Vagina (tissue), 2 donors: ENCODE data around the gene GUCY2F.

Experiments used
- POLR2A ChIP-seq, 2 donors: fragments of 450-650 bp; IDR thresholded peaks; one replicate each; pipeline ENCODE4 v1.6.1; 2017; ENCODE audit warnings: antibody characterized with exemption in 2 of 2, mild to moderate bottlenecking in 2 of 2, moderate library complexity in 2 of 2
- POLR2AphosphoS5 ChIP-seq, 2 donors: sonication (generic); formaldehyde crosslinking; IDR thresholded peaks; one replicate each; pipeline ENCODE4 v1.9.0; 2017; ENCODE audit warnings: antibody characterized with exemption in 2 of 2, mild to moderate bottlenecking in 2 of 2, low read depth in 1 of 2; ENCODE audit not compliant: insufficient read depth in 1 of 2
- TF ChIP-seq, protein P1 (sequence below), 3 experiments: fragments of 450-650 bp in 2 of 3; fragments of 200-600 bp in 1 of 3; sonication (generic) in 1 of 3; IDR thresholded peaks; one replicate each; pipeline ENCODE4 v1.5.1; 2017 to 2019; ENCODE audit warnings: antibody characterized with exemption in 3 of 3, mild to moderate bottlenecking in 2 of 3, moderate library complexity in 2 of 3

DNA sequence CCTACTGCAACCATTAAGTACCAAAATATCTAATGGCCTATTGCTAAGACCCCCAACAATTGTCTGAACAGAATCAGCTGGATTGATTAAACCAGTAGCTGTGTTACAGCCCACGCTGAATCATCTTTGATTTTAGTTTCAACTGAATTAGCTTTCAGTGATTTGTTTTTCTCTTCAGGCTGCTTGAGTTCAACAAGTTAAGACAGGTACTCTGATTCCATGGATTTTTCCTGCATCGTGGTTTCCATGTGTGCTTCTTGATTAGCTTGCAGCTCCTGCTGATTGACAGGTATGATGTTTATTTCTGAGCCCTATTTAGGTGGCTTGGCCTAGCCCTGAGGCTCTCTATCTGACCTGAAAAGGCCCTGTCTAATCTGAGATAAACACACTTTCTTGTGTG, 91.3 kb downstream of the GUCY2F start:
- TF ChIP-seq, protein P1, sequence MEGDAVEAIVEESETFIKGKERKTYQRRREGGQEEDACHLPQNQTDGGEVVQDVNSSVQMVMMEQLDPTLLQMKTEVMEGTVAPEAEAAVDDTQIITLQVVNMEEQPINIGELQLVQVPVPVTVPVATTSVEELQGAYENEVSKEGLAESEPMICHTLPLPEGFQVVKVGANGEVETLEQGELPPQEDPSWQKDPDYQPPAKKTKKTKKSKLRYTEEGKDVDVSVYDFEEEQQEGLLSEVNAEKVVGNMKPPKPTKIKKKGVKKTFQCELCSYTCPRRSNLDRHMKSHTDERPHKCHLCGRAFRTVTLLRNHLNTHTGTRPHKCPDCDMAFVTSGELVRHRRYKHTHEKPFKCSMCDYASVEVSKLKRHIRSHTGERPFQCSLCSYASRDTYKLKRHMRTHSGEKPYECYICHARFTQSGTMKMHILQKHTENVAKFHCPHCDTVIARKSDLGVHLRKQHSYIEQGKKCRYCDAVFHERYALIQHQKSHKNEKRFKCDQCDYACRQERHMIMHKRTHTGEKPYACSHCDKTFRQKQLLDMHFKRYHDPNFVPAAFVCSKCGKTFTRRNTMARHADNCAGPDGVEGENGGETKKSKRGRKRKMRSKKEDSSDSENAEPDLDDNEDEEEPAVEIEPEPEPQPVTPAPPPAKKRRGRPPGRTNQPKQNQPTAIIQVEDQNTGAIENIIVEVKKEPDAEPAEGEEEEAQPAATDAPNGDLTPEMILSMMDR (IDR thresholded peaks at IDR 0.05): no peak
- no peak for TF ChIP-seq POLR2AphosphoS5 (IDR thresholded peaks at IDR 0.05; ENCODE audit: insufficient read depth in 1 of 2, low read depth in 1 of 2)
- no peak for TF ChIP-seq POLR2A (IDR thresholded peaks at IDR 0.05)
